ENCODE results near the gene LOXL3. TPM values are rescaled to one million over a fixed set of nuclear protein-coding genes. Genes with fewer than 3 reads are reported as not detected.
A peak's percentile ranks its signal among the peaks of the same experiment; 100 is the strongest.

The LOXL3 gene
- total RNA-seq, 4 donors from 2014 or later = 1.6 to 4.1 (median 3.0) TPM

DNA sequence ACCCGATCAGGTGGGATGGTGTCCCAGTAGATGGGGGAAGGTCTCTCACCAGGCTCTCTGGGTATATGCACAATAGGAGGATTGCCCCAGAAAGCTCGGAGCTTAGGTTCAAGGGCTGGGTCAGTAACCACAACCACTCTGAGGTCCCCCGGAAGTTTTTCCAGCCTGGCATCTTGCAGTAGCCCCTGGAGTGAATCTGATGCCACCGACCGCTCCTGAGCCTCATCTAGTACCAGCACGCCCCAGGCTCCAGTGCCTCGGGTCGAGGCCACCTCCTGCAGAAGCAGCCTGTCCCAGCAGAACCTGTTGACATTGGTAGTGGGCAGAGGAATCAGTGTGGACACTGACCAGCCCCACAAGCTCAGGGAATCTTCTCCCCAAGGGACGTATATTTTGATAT is 29.7 kb downstream of the LOXL3 start:
- no peak overlapping the region for H3K4me3 ChIP-seq
- no peak overlapping the region for H3K27ac ChIP-seq
- in situ Hi-C loops (cut with MboI; ENCODE audit: low pct_ligation_motif_present in 1 of 4, low pct_unique_long_range_greater_than_20kb in 1 of 4, low sequenced_read_pairs in 3 of 4) = no loop called here
- DNase-seq = no peak
- no peaks in the 10 kb centered on the region for H3K9me3 ChIP-seq
- WGBS, 2 donors (ENCODE audit: low coverage in 1 of 2) = 90 to 92% methylated on average over 2 to 9 of the region's 9 CpGs
- intact Hi-C loops (cut with DNase I; ENCODE audit: low total_unique reads) = no loop called here
- no peak for TF ChIP-seq POLR2AphosphoS5 (IDR thresholded peaks at IDR 0.05)
- TF ChIP-seq POLR2A (IDR thresholded peaks at IDR 0.05) = no peak
- TF ChIP-seq EP300 (IDR thresholded peaks at IDR 0.05; ENCODE audit: low read depth) = no peak
- TF ChIP-seq, protein P1, sequence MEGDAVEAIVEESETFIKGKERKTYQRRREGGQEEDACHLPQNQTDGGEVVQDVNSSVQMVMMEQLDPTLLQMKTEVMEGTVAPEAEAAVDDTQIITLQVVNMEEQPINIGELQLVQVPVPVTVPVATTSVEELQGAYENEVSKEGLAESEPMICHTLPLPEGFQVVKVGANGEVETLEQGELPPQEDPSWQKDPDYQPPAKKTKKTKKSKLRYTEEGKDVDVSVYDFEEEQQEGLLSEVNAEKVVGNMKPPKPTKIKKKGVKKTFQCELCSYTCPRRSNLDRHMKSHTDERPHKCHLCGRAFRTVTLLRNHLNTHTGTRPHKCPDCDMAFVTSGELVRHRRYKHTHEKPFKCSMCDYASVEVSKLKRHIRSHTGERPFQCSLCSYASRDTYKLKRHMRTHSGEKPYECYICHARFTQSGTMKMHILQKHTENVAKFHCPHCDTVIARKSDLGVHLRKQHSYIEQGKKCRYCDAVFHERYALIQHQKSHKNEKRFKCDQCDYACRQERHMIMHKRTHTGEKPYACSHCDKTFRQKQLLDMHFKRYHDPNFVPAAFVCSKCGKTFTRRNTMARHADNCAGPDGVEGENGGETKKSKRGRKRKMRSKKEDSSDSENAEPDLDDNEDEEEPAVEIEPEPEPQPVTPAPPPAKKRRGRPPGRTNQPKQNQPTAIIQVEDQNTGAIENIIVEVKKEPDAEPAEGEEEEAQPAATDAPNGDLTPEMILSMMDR (IDR thresholded peaks at IDR 0.05) = no peak
- peaks cover 0 to 19% (median 8%) of the 10 kb centered on the region in 4 donors for H3K36me3 ChIP-seq
- H3K4me1 ChIP-seq = peaks cover 9 to 12% (median 10%) of the 10 kb centered on the region in 4 donors
- peaks cover 22% of the 10 kb centered on the region for H3K27me3 ChIP-seq

DNA sequence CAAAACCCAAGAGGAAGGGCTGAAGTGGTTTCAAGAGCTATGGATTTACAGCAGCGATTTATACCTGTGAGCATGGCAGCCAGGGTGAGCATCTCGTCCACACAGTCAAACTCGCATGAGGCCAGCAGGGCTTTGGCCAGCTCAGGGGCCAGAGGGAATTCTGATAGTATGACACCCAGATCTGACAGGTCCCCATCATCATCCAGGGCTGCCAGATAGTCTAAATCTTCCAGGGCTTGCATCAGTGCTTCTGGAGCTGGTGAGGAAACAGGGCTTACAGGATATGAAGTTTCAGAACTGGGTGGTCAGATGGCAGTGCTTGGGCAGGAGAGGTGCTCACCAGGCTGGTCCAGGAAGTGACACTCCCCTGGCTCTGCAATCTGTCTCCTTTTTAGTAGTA is 31.2 kb downstream of the LOXL3 start:
- TF ChIP-seq EP300 (IDR thresholded peaks at IDR 0.05; ENCODE audit: low read depth) (no peak), POLR2A (IDR thresholded peaks at IDR 0.05) (no peak), POLR2AphosphoS5 (IDR thresholded peaks at IDR 0.05) (no peak)
- TF ChIP-seq, protein P1 (IDR thresholded peaks at IDR 0.05) = no peak
- intact Hi-C loops (cut with DNase I; ENCODE audit: low total_unique reads) = no loop called here
- Histone ChIP-seq H3K9me3 (no peaks in the 10 kb centered on the region), H3K4me1 (no peaks in the 10 kb centered on the region), H3K36me3 (peaks cover 0 to 15% (median 7%) of the 10 kb centered on the region in 4 donors), H3K27ac (no peak overlapping the region), H3K27me3 (peaks cover 37% of the 10 kb centered on the region), H3K4me3 (no peak overlapping the region)
- WGBS, 2 donors (ENCODE audit: low coverage in 1 of 2) = 70% methylated on average over 3 of the region's 3 CpGs; no CpG with 5 or more reads in 1 of the 2 donors
- in situ Hi-C loops (cut with MboI; ENCODE audit: low pct_ligation_motif_present in 1 of 4, low pct_unique_long_range_greater_than_20kb in 1 of 4, low sequenced_read_pairs in 3 of 4) = no loop called here
- no peak for DNase-seq

DNA sequence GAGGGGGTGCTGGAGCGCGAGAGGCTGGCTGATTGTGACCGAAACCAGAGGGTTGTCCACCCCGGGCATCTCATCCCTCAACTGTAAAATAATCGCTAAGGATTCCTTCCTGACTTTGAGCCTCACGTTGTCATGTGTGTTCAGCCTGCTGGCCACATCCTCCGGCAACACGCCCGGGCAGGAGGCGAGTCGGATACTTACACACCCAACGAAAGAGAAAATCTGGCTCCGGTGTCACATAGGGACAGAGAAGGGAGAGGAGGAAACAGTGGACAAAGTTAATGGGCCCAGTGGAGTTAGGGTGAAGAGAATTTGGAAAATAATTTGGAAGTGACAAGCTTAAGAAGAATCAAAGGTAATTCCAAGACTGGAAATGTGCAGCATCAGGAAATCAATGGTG is 37.1 kb downstream of the LOXL3 start:
- Histone ChIP-seq H3K27ac (no peak overlapping the region), H3K27me3 (peaks cover 95% of the 10 kb centered on the region), H3K4me3 (peak overlapping the region in 1 of 4 donors; percentile 39), H3K36me3 (no peaks in the 10 kb centered on the region), H3K9me3 (no peaks in the 10 kb centered on the region), H3K4me1 (peaks cover 8 to 30% (median 27%) of the 10 kb centered on the region in 4 donors)
- intact Hi-C loops (cut with DNase I; ENCODE audit: low total_unique reads) = no loop called here
- DNase-seq = no peak
- 80 to 86% methylated on average over 9 to 13 of the region's 13 CpGs for WGBS, 2 donors (ENCODE audit: low coverage in 1 of 2)
- in situ Hi-C loops (cut with MboI; ENCODE audit: low pct_ligation_motif_present in 1 of 4, low pct_unique_long_range_greater_than_20kb in 1 of 4, low sequenced_read_pairs in 3 of 4) = no loop called here
- TF ChIP-seq POLR2AphosphoS5 (IDR thresholded peaks at IDR 0.05) (no peak), POLR2A (IDR thresholded peaks at IDR 0.05) (no peak), EP300 (IDR thresholded peaks at IDR 0.05; ENCODE audit: low read depth) (no peak)
- TF ChIP-seq, protein P1 (IDR thresholded peaks at IDR 0.05) = no peak

DNA sequence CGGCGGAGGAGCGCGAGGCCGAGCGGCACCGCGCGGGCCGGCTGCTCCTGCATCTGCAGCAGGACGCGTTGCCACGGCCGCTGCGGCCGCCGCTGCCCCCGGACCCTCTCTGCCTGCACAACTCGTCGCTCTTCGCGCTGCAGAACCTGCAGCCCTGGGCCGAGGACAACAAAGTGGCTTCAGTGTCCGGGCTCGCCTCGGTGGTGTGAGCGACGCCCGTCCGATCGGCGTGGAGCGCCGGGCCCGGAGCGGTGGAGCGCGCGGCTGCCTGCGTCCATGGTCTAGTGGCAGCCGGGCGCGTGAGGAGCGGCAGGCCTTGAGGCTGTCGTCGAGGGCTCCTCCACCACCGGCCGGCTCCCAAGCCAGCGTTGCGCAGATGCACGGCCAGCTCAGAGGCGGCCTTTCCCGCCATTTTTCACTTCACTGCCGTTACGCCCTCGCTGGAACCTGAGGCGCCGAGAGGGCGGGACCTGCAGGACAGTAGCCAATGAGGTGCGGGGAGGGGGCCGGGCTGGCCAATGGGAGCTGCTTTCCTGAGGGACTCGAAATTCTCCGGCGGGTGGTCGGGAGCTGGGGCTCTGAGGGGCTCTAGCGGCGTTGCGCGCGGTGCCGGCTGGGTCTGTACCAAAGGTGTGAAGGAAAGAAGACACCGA is 37.6 kb downstream of the LOXL3 start:
- WGBS, 2 donors (ENCODE audit: low coverage in 1 of 2) = 10% methylated on average over 2 to 60 of the region's 72 CpGs
- DNase-seq = peak; percentile 60

More for the DNA sequence above, 37.6 kb downstream of the LOXL3 start:
- no peaks in the 10 kb centered on the region for H3K9me3 ChIP-seq
- TF ChIP-seq EP300 (IDR thresholded peaks at IDR 0.05; ENCODE audit: low read depth) (no peak), POLR2AphosphoS5 (IDR thresholded peaks at IDR 0.05) (no peak), POLR2A (IDR thresholded peaks at IDR 0.05) (no peak)
- TF ChIP-seq, protein P1 (IDR thresholded peaks at IDR 0.05) = no peak
- intact Hi-C loops (cut with DNase I; ENCODE audit: low total_unique reads) = no loop called here
- peaks cover 8 to 30% (median 27%) of the 10 kb centered on the region in 4 donors for H3K4me1 ChIP-seq
- no peak overlapping the region for H3K27ac ChIP-seq
- in situ Hi-C loops (cut with MboI; ENCODE audit: low pct_ligation_motif_present in 1 of 4, low pct_unique_long_range_greater_than_20kb in 1 of 4, low sequenced_read_pairs in 3 of 4) = no loop called here
- H3K36me3 ChIP-seq = no peaks in the 10 kb centered on the region
- H3K27me3 ChIP-seq = peaks cover 100% of the 10 kb centered on the region
- H3K4me3 ChIP-seq = peak overlapping the region in 2 of 4 donors; percentile 28 to 39
